Panc1 (cell line): ENCODE measurements around the gene SLC2A5. TPM values are rescaled to one million over a fixed set of nuclear protein-coding genes. Genes with fewer than 3 reads are reported as not detected.
A peak's percentile ranks its signal among the peaks of the same experiment; 100 is the strongest.

Source experiments
- ATAC-seq: fragments of 200-7000 bp; cut with Tn5 transposase; 2 replicates; pipeline ENCODE4 v1.9.1; 2020; ENCODE audit warnings: mild to moderate bottlenecking, moderate library complexity
- BruUV-seq: library from RNA; stranded (reverse); fragments of 400-500 nt; replicated peaks from 2 replicates; lab custom pipeline; 2021; lab: Mats Ljungman, UMichigan
- CTCF ChIA-PET: fragments of 300-600 bp; sonication (Branson Sonifier 250); formaldehyde crosslinking; loops from one replicate; lab custom pipeline; 2022; ENCODE audit warnings: antibody characterized with exemption; lab: Charles Lee
- POLR2A ChIA-PET: fragments of 300-600 bp; sonication (Branson Sonifier 250); formaldehyde crosslinking; loops from one replicate; lab custom pipeline; 2022; ENCODE audit warnings: antibody characterized with exemption; lab: Charles Lee
- DNase-seq: peaks from one replicate; pipeline ENCODE4 v3.0.0-alpha.2; 2010; ENCODE audit warnings: low read depth, low spot score
- H3K27ac ChIP-seq: 2 replicates; pipeline ENCODE4 v1.5.1; 2011; ENCODE audit warnings: mild to moderate bottlenecking, low read length, inconsistent platforms
- H3K27me3 ChIP-seq: fragments of 200-500 bp; sonication (Bioruptor generic); 2 replicates; pipeline ENCODE4 v1.6.0; 2014; ENCODE audit warnings: low read length, inconsistent platforms; ENCODE audit not compliant: control insufficient read depth, insufficient read depth
- H3K36me3 ChIP-seq: fragments of 200-500 bp; sonication (Bioruptor generic); 2 replicates; pipeline ENCODE4 v1.5.1; 2014; ENCODE audit warnings: inconsistent platforms, mild to moderate bottlenecking, low read length, moderate library complexity; ENCODE audit not compliant: control insufficient read depth, insufficient read depth
- H3K4me1 ChIP-seq: 2 replicates; pipeline ENCODE4 v1.5.1; 2011; ENCODE audit warnings: inconsistent platforms, mild to moderate bottlenecking, low read length, moderate library complexity; ENCODE audit not compliant: control insufficient read depth, insufficient read depth
- H3K4me3 ChIP-seq, 2 experiments: 2 replicates each; pipeline ENCODE4 v1.5.1; 2011 to 2012; ENCODE audit warnings: low read depth in 2 of 2, low read length in 2 of 2, mild to moderate bottlenecking in 2 of 2, inconsistent platforms in 1 of 2, moderate library complexity in 1 of 2
- H3K9me3 ChIP-seq: fragments of 200-500 bp; sonication (Bioruptor generic); 2 replicates; pipeline ENCODE4 v1.5.1; 2014; ENCODE audit warnings: low read depth, mild to moderate bottlenecking, inconsistent platforms, low read length, moderate library complexity; ENCODE audit not compliant: control insufficient read depth, insufficient read depth
- CTCF ChIP-seq: fragments of 450-650 bp; IDR thresholded peaks from 2 replicates; pipeline ENCODE4 v1.5.1; 2017; ENCODE audit warnings: mild to moderate bottlenecking
- POLR2AphosphoS5 ChIP-seq: IDR thresholded peaks from 2 replicates; pipeline ENCODE4 v1.6.1; 2012; ENCODE audit warnings: mild to moderate bottlenecking, low read depth, low read length, moderate library complexity
- REST ChIP-seq, 2 experiments: IDR thresholded peaks; 2 replicates each; pipeline ENCODE4 v1.6.1; 2011 to 2012; ENCODE audit warnings: low read depth in 2 of 2, control low read depth in 1 of 2, low read length in 1 of 2, mild to moderate bottlenecking in 1 of 2, moderate library complexity in 1 of 2; ENCODE audit not compliant: insufficient read depth in 1 of 2
- SIN3A ChIP-seq: IDR thresholded peaks from 2 replicates; pipeline ENCODE4 v1.6.1; 2012; ENCODE audit warnings: low read depth, mild to moderate bottlenecking, low read length, moderate library complexity, borderline replicate concordance; ENCODE audit not compliant: insufficient read depth
- TCF7L2 ChIP-seq: IDR thresholded peaks from 2 replicates; pipeline ENCODE4 v1.6.1; 2011; ENCODE audit warnings: mild to moderate bottlenecking, low read depth, low read length, inconsistent platforms
- in situ Hi-C: cut with HindIII; loops from 2 replicates; pipeline ENCODE4 v1.10.0; 2016; ENCODE audit warnings: low sequenced_read_pairs, low pct_unique_long_range_greater_than_20kb
- intact Hi-C: fragments of 100-400 bp; cut with micrococcal nuclease; formaldehyde crosslinking; loops from one replicate; pipeline ENCODE4 v1.10.0; 2022; ENCODE audit not compliant: unreplicated experiment
- total RNA-seq: library from RNA; stranded (reverse); gene quantifications from one replicate; pipeline ENCODE4 v1.2.1, GENCODE V29; 2021; ENCODE audit not compliant: unreplicated experiment

Gene SLC2A5
- total RNA-seq, 1 experiment from 2014 or later: 0.26 TPM

GRCh38 chr1:8986814-8987190 lies 82.6 kb downstream of the SLC2A5 start:
- H3K27me3 ChIP-seq: no peaks in the 10 kb centered on the region
- in situ Hi-C loops (no loop called here), intact Hi-C loops (no loop called here)
- no peaks in the 10 kb centered on the region for H3K9me3 ChIP-seq
- H3K4me3 ChIP-seq: no peak overlapping the region
- peaks cover 40% of the 10 kb centered on the region for H3K4me1 ChIP-seq
- TF ChIP-seq CTCF (no peak), REST (IDR thresholded peaks at IDR 0.05; ENCODE audit: insufficient read depth in 1 of 2, low read depth in 2 of 2, low read length in 1 of 2) (no peak), TCF7L2 (no peak), POLR2AphosphoS5 (no peak), SIN3A (no peak)
- CTCF ChIA-PET: interaction anchor here (0.5 to 5.6 kb wide), 4 partner anchors 18 to 104 kb away, joined by 3 to 30 read pairs (median 4); no protein-coding TSS in a partner anchor
- peak overlapping the region; percentile 82 for H3K27ac ChIP-seq
- DNase-seq (no peak), ATAC-seq (no peak)
- no peaks in the 10 kb centered on the region for H3K36me3 ChIP-seq
- POLR2A ChIA-PET: interaction anchor here (0.7 kb wide), 1 partner anchor 23 kb away, joined by 3 read pairs; no protein-coding TSS in a partner anchor
- no TSS peak for BruUV-seq

- POLR2A ChIA-PET: interaction anchor here (0.5 to 0.7 kb wide), 2 partner anchors 22 to 169 kb away, joined by 3 to 9 read pairs; no protein-coding TSS in a partner anchor
These were observed 83.3 kb downstream of the SLC2A5 start for GRCh38 chr1:8985915-8986813.

More at GRCh38 chr1:8985915-8986813, 83.3 kb downstream of the SLC2A5 start:
- DNase-seq: peak; percentile 86
- Histone ChIP-seq H3K4me3 (peak overlapping the region in 1 of 2 experiments; percentile 8; a peak in 2 of 4 replicates), H3K9me3 (no peaks in the 10 kb centered on the region), H3K27ac (peak overlapping the region; percentile 84), H3K4me1 (peaks cover 40% of the 10 kb centered on the region), H3K27me3 (no peaks in the 10 kb centered on the region), H3K36me3 (no peaks in the 10 kb centered on the region)
- CTCF ChIA-PET: interaction anchor here (1.4 to 5.6 kb wide), 2 partner anchors 19 to 68 kb away, joined by 5 to 30 read pairs; no protein-coding TSS in a partner anchor
- ATAC-seq: peak; percentile 91
- in situ Hi-C loops: no loop called here
- intact Hi-C loops: no loop called here
- no TSS peak for BruUV-seq
- peak; percentile 48; the same call in 1 of the 2 replicates for TF ChIP-seq POLR2AphosphoS5
- TF ChIP-seq CTCF: no peak

Other genes with a start within 250 kb of the SLC2A5 start
- gene ENO1, start 190.9 kb downstream of the SLC2A5 start, total RNA-seq: 2,480 TPM
- gene CA6, start 123.8 kb downstream of the SLC2A5 start, total RNA-seq: not detected
- not detected for gene SLC2A7, start 43.2 kb downstream of the SLC2A5 start, total RNA-seq
- gene GPR157, start 59.5 kb upstream of the SLC2A5 start, total RNA-seq: 19.8 TPM
- 23.5 TPM for gene H6PD, start 165.1 kb upstream of the SLC2A5 start, total RNA-seq
- 73.7 TPM for gene SPSB1, start 223.3 kb upstream of the SLC2A5 start, total RNA-seq